SK-N-MC (cell line): ENCODE measurements around the gene NOTO.

Source experiments
- EZH2 ChIP-seq: fragments of 200-600 bp; sonication (generic); IDR thresholded peaks from one replicate; pipeline ENCODE4 v1.6.1; 2017; ENCODE audit warnings: antibody characterized with exemption
- FOXP2 ChIP-seq: optimal IDR thresholded peaks from 2 replicates; pipeline ENCODE3; 2011; ENCODE audit warnings: mild to moderate bottlenecking, moderate library complexity; ENCODE audit not compliant: insufficient read depth; ENCODE audit errors: extremely low read length, control extremely low read depth
- POLR2AphosphoS5 ChIP-seq: IDR thresholded peaks from 2 replicates; pipeline ENCODE4 v1.6.1; 2012; ENCODE audit warnings: mild to moderate bottlenecking, low read depth, low read length, borderline replicate concordance

DNA sequence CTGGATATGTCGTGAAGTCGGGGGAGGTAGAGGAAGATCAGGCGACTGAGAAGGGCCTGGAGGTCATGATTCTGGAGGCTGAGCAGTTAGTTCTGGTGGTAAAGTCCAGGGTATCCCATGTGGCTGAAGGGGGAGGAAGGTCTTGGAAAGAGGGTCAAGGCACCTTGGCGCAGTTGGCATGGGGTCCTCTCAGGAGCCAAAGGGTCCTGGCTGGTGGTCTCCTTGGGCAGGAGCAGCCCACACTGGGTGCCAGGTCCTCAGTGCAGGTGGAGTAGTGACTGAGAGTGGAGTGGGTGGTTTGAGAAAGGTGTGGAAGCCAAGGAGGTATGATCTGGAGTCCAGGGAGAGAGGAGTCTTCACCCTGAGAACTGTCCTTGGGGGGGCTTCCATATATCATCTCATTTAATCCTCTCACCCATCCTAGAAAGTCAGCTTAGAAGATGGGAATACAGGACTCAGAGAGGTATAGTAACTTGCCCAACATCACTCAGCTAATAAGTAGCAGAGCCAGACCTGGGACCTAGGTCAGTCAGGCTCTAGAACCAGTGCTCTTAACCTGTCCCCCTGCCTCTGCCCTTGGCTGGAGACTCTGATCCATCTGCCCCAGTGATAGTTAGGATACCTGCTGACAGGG is 57.4 kb downstream of the NOTO start:
- TF ChIP-seq POLR2AphosphoS5 (no peak), EZH2 (no peak), FOXP2 (no peak)
